ENCODE data around the gene HOXB2. TPM values are rescaled to one million over a fixed set of nuclear protein-coding genes. Genes with fewer than 3 reads are reported as not detected.

HOXB2 gene
- total RNA-seq, 1 donor from 2014 or later = 0.20 TPM

DNA sequence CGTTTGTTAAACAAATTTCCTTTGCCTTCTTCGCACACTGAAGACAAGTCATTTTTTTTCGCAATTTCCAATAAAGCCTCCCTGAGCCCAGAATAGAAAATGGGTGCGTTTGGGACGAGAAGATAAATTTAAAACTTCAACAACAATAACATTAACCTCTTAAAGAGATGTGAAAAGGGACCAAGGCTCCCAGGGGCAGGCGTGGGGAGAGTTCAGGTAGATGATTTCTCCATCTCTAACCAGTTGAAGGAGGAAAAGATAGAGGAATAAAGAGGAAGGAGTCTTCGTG lies 34.5 kb upstream of the HOXB2 start:
- no peak for DNase-seq (ENCODE audit: low read depth in 2 of 2)

DNA sequence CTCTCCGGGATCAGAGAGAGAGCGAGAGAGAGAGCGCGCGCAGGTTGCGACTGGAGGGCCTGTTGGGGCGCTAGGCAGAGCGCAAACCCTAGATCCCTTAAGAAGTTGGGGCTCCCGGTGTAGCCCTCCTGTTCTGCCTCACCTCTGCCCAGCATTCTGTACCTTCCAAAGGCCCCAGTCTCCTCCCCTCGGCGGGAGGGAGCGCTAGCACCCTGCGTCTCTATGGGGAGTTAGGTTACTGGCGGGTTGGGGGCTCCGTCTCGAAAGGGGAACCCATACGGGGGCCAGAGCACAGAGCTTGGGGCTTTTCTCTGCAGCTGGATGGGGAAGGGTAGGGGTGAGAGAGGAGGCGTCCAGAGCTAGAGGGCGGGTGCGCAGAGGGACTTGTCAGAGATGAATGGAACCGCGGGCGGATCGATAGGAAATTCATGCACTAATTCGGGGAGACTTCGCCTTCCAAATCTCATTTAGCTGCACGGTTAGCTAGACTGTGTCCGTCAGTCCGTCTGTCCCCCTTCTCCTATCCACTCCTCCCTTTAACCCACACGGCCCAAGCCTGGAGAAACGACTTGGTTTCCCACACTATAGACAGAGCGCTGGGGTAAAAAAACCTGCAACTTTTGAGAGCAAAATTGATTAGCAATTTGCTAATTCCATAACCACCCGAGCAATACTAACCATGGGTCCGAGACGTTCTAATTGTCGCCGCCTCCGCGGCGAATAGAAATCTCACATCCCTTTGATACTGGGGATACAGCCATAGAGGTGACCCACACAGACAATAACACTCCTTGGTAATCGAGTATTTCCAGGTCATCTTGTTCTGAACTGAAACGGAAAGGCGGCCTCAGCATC lies 33.9 kb upstream of the HOXB2 start:
- peak; percentile 38 to 72 for DNase-seq (ENCODE audit: low read depth in 2 of 2)

DNA sequence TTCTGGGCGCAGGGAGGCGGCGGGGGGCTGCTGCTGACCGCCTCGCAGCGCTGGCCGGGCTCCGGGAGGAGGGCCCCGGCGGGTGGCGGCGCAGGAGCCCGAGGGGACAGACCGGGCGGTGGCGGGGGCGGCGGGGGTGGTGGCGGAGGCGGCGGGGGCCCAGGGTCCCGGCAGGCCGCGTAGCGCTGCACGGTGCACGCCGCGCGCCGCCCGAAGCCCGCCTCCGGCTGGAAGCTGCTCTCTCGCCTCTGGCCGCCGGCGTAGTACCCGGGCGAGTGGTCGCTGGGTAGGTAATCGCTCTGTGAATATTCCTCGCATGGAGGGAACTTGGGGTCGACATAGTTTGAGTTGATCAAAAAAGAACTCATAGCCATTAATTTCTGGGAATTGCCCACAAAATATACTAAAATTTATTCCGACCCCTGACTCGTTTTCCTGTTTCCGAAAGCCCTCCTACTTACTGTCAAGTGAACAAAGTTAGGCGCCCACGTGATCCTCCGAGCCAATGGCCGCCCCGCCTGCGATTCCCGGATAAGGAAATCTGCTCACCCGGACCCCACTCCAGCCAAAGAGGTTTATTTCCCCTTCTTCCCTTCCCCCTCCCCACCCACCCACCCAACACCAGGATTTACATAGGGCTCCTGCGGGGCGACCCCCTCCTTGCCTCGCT lies 33.2 kb upstream of the HOXB2 start, which contains the start of gene HOXB4:
Gene HOXB4 (minus strand): TSS at position 405 of the 670 bp plus-strand sequence. CDS start 31 bp downstream, at position 374.
- peak; percentile 88 to 90 for DNase-seq (ENCODE audit: low read depth in 2 of 2)

DNA sequence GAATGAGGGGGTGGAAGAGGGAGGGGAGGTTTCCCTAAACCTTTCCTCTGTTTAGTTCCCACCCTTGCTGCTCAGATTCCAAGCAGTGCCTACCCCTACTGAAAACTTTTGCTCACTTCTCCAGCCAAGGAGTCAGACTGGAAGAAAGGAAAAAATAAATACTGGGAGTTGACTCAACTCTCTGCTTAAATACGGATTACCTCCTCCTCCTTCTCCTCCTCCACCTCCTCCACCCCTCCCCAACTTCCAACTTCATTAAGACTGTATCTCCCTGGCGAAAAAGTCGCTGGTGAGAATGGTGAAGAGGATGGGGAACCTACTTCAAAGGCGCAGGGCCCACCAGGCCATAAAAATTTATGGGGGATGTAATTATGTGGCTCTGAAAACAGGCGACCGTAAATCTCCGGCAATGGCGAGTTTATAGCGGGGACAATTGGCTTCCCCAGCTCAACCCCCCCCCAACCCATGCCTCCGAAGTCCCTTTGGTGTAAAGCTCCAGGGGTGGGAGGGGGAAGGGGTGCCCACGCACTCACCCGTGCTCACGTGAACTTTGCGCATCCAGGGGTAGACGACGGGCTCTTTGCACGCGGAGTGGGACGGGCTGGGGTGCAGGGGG lies 32.5 kb upstream of the HOXB2 start:
- DNase-seq (ENCODE audit: low read depth in 2 of 2) = peak in 1 of 2 donors; percentile 28

DNA sequence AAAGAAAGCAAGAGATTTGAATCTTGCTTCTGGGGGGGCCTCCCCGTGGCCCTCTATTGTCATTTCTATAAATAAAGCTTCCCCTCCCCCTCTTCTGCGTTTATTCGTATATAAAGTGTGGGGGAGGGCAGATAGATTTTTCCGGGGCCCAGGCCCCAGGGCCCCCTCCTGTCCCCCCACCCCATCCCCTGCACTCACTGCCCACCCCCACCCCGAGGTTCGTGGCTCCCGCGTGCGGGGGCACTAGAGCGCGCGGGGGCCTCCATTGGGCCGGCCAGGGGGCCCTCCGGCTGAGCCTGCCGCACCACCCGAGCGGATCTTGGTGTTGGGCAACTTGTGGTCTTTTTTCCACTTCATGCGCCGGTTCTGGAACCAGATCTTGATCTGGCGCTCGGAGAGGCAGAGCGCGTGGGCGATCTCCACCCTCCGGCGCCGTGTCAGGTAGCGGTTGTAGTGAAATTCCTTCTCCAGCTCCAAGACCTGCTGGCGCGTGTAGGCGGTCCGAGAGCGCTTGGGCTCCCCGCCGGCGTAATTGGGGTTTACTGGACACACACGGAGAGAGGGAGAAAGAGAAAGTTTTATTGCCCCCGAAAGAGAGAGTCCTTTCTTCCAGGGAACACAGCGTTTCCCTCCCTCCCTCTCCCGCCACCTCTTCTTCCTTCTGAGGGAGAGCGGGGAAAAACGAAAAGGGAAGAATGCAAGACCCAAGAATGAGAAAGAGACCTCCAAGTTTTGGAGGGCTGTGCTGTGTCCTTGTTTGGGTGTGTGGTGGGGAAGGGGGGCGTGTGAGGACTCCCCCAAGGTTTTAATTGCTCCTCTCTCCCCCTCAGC lies 31.8 kb upstream of the HOXB2 start:
- peak; percentile 45 to 54 for DNase-seq (ENCODE audit: low read depth in 2 of 2)

DNA sequence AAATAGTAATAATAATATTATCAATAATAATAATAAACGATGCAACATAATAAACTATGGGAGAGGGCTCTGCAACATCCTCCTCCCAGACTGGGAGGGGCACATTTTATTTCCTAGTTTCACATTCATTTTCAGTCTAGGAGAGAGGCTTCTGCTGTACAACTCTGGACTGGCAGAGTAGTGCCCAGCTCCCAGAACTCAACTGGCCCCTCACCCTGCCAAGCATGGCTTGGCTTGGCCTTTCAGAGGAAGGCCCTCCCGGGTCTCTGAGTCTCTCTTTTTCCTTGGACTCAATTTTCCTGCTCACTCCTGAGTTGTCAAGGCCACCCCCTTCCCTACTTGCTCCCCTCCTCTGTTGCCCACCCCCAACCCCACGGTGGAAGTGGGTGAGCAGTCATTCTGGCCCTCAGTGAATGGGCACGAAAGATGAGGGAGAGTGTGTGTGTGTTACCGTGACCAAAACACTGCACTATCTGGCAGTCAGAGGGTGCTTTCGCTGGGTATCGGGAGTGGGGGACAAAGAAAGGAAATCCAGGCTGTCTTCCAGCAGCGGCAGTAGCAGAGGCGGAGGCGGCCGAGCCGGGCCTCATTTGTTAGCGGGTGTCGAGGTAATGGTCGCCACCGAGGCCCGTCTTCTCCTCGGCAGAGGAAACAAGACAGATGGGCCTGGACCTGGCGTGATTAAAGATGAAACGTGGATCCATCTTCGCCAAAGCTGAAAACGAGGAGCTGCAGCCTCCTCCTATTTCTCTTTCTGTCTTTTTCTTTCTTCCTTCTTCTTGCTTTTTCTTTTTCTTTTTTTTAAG lies 31.0 kb upstream of the HOXB2 start:
- peak; percentile 46 to 48 for DNase-seq (ENCODE audit: low read depth in 2 of 2)

DNA sequence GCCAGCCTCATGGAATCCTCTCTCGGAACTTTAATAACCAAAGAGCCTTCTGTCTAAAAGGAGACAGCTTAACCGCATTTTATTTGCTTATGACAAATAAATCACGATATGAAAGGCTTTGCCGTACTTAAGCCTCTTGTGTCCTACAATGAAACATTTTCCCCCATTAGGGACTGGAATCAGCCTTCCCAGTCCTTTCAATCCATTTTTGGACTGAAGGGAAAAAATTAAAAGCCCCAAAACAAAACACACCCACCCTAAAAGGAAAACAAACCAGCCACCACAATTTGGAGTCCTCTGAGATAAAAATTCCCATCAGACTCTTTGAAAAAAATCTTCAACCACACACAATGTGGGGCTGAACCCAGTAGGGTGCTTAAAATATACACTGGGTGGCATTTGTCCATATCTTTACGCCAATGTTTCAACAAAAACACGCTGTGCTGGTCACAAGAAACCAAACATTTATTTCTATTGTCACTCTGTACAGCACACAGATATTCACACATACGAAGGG lies 30.2 kb upstream of the HOXB2 start:
- DNase-seq (ENCODE audit: low read depth in 2 of 2) = no peak

DNA sequence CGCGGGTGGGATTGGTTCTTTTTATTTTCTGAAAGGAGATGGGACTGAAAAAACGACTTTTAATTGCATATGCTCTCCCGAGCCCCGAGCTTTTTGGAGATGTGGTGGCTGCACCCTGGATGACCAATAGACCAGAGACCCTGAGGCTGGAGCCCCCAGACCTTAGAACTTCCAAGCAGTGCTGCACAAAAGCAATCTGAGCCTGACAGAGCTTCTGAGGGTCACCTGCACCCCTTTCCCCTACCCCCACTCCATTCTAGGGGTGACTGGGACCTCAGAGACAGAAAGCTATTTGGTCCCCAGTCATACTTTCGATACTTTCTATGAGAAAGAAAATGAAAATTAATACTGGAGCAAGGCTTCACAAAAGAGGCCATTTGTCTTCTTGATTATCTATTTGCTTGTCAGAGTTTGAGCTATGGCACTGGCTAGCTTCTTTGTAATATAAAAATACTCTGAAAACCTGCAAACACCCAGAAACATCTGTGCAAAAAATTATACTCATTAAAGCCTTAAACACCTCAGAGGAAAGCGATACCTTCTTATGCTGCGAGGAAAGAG lies 29.7 kb upstream of the HOXB2 start:
- no peak for DNase-seq (ENCODE audit: low read depth in 2 of 2)

DNA sequence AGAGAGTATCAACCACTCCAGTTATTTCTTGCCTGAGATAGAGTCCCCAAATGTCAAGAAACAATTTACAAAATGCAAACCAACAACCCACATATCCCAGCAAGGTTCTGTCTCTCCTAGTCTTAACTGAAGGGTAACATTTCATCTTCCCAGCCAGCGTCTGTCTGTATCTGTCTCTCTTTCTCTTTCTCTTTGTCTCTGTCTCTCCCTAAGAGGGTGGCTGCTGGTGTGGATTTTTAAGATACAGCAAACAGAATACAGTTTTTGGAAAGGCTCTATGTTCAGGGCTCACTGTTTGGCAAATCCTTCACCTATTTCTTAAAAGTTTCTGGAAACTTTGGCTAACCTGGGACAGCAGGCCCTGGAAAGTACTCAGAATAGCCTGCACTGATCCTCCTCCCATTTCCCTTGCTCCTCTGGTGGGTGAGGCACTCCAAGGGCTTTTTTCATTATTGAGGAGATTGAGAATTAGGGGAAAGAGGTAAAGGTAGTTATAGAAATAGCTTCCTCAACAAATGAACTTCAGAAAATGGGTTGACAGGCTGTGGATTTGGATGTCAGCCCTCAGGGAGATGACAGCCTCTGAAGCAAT lies 27.0 kb upstream of the HOXB2 start:
- no peak for DNase-seq (ENCODE audit: low read depth in 2 of 2)

DNA sequence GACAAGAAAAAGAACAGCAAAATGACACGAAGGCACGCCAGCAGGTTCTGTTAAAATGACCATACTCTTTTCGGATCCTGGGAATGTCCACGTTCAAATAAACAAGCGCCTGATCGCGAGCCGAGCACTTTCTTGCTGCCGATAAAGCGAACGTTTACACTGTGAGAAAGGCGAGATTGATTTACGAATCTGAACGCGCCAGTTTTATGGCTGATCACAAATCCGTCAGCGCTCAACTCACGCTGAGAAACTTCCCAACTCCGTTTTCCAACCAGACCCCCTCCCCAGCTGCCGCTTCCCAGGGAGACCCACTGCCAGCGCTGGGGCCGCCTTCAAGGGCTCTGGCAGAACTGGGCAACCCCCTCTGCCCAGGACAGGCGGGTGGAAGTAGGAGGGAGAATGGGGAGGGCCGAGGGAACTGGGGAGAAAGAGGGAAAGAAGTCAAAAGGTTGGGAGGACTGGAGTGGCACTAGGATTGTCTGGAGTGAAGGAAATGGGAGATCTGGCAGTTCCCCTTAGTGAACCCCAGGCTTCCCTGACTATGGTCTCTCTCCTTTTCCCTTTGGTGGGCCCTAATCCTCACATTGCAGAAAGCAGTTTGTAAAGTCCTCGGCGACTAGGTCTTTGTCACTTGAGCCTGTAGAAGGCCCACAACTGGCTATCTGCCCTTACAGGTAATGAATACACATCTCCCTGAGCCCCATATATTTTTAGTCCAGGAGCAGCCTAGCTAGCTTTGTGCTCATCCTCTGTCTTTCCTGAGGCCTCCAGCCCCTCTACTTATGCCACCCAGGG lies 26.3 kb upstream of the HOXB2 start:
- peak in 1 of 2 donors; percentile 28 for DNase-seq (ENCODE audit: low read depth in 2 of 2)

DNA sequence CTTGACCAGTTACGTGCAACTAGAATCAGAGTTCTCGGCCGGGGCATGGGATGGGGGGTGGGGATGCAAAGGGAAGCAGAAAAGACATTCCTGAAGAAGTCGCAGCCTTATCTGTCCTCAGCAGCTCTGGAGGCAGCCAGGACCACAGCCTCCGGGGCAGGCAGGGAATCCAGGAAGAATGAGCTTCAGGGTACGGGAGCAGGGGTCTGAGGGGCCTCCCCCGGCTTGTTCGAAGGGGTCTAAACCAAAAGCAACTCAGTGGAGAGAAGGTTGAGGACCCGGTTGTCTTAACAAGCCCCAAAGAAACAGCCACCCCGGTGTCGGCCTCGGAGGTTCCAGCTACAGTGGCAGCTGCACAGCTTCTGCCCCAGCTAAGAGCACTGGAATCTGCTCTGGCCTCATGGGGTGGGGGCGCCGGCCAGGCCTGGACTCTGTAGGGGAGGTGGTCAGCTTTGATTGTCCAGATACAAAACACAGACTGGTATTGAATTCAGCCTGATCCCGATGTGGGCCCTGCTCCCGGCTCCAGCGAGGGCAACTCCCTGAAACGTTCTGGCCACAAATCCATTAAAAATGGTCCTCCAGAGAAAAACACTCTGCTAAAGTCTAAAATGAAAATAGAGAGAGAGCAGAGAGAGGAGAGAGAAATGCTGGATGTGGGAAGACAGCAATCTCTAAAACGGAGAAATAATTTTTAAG lies 25.6 kb upstream of the HOXB2 start:
- peak in 1 of 2 donors; percentile 28 for DNase-seq (ENCODE audit: low read depth in 2 of 2)

DNA sequence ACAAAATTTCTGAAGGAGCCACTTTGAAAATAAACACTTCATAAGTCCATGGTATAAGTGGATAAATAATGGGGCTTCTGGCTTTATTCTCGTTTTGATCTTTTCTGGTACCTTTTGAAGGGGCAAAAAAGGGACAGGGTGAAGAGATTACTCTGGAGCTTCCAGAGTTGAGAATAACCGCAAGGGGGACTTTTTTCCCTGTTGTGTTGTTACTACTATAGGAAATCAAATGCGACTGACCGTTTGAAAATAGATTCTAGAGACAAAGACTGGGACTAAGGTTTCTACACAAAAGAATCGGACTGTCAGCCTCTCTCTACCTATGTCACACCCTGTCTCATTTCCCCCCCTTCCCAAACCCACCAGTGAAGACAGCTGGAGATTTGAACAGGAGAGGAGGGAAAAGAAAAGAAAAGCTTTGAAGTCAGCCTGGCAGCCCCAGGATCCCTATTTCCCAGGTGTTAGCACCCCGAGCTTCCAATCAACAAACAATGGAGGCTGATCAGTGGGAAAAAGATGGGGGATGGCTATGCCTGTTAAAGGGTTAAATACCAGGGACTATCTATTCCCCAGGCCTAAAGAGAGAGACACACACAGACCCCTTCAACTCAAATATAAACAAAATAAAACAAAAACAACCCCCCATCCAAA lies 24.9 kb upstream of the HOXB2 start:
- no peak for DNase-seq (ENCODE audit: low read depth in 2 of 2)

DNA sequence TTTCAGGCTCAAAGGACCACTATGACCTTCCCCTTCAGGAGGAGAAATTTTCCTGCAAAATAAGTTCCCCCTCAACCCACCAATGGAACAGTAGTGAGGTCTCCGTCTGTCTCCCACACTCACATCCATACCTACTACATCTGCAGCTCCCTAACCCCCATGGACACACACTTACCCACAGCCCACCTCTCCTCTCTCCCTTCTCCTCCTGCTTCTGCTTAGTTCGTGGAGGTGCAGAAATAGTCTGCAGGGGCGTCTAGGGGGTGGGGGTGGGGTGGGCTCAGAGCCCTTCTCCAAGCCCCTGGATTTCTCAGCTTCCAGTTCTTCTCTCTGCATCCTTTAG lies 24.3 kb upstream of the HOXB2 start:
- no peak for DNase-seq (ENCODE audit: low read depth in 2 of 2)

DNA sequence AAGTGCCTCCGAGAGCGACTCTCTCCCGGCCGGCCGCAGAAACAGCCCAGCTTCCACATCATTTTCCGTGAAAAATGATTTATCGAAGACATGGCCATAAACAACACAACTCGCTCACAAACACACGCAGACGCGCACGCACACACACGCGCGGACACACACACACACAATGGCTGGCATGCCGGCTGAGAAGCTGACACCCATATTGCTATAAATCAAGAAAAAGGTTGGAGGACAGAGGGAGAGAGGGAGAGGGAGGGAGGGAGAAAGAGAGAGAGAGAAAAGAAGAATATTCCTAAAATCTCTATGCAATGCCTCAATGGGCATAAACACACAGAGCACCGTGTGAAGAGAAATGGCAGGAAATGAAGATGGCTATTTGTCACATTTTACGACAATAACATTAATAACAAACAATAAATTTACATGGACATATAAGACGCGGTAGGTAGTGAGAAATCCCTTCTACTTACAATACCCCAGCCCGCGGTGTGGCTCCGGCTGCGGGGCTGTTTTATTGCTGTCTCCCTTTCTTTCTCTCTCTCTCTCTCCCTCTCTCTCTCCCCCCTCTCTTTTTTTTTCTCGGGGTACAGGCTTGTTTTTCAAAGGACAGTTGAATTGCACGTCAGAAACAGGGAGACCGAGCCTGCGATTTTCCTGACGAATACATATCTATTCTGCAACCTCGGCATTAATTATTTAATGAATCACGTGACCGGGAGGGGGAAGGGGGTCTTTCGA lies 23.8 kb upstream of the HOXB2 start:
- DNase-seq (ENCODE audit: low read depth in 2 of 2) = peak; percentile 62 to 64

DNA sequence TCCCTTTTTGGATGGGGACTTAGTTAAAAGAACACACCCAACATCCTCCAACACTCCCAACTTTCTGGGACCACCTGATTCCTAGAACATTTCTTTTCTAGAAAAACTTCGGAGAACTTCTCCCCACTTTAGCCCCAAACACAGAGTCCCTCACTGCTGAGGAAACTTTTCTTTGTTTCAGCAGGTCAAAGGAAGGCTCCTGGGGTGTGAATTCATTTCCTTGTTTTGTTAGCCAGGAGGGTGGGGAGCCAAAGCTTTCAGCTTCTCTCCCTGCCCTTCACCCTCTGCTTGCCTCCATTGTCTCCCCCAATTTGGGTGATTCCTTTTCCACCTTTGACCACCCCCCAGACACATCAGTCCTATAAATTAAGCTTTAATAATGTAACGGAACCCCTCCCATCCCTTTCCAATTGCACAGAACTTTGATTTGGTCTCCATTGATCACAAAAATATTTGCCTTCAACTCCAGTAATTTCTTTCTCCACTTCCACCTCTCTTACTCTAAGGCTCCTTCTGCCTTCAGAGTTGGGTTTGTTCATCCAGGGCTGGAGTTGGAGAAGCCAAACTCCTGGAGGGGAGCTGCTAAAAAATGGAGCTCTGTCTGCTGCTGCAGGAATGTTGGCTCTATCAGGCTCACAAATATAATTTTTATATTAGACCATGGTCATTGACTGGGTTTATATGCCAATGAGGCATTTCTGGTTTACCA lies 22.9 kb upstream of the HOXB2 start:
- no peak for DNase-seq (ENCODE audit: low read depth in 2 of 2)

DNA sequence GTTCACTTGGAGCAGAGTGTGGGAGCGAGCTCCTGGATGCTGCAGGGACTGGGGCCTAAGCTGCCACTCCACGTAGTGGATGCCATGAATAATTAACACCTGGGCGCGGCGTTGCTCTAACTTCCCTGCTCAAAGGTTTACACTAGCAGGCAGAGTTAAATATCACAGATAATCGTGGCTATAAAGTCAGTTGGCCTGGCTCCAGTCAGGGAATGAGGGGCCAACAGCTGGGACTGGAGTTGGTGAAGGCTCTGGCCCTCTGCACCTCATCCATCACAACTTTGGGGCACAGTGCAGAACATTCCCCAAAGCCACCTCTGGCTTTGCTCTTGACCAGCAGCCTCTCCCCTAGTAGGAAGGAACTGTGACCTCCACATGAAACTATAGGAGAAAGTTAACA lies 22.3 kb upstream of the HOXB2 start:
- DNase-seq (ENCODE audit: low read depth in 2 of 2) = no peak

DNA sequence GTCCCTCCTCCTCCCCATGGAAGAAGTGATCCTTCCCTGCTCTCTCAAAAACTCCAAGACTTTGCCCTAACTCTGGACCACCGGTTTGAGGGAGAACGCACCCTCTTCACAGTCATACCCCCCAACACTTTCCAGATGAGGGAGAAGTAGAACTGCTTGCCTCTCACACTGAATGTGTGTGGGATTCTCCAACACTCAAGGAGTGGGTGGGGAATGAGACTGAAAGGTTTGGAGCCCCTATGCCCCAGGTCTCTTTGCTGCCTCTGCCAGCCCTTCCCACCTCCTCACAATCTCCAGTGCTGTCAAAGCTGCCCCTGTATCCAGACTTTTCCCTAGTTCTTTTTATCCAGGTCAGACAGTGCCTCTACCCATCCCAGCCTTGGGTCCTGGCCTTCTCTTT lies 21.8 kb upstream of the HOXB2 start:
- DNase-seq (ENCODE audit: low read depth in 2 of 2) = no peak
